OCI-M2 (cell line): Measurements from ENCODE around the gene ECD.
"Not testable (repeated sequence)": the region's sequence is repeated elsewhere in the genome, so short reads cannot be mapped to it uniquely, and the experiment has no call there.

Experiments used
- DNase-seq: peaks from one replicate; lab custom pipeline; 2025; ENCODE audit not compliant: unreplicated experiment; lab: John Stamatoyannopoulos, UW

Gene ECD

GRCh38 chr10:73161079-73161478 lies 6.7 kb downstream of the ECD start:
- no peak for DNase-seq

GRCh38 chr10:73159038-73159648 lies 8.7 kb downstream of the ECD start:
- no peak for DNase-seq

GRCh38 chr10:73156054-73156453 lies 11.8 kb downstream of the ECD start:
- no peak for DNase-seq

- no peak for DNase-seq
Observed at GRCh38 chr10:73152009-73152408, 15.8 kb downstream of the ECD start.

GRCh38 chr10:73150633-73151413 lies 17.0 kb downstream of the ECD start:
- not testable (repeated sequence) for DNase-seq

GRCh38 chr10:73141603-73142002 lies 26.2 kb downstream of the ECD start:
- no peak for DNase-seq

- DNase-seq = no peak
Observed at GRCh38 chr10:73139251-73139650, 28.6 kb downstream of the ECD start.

- no peak for DNase-seq
Observed at GRCh38 chr10:73136627-73137026, 31.2 kb downstream of the ECD start.

GRCh38 chr10:73134727-73135126 lies 33.1 kb downstream of the ECD start:
- no peak for DNase-seq

GRCh38 chr10:73131913-73132686 lies 35.7 kb downstream of the ECD start:
- DNase-seq = no peak

- DNase-seq = no peak
Observed at GRCh38 chr10:73131301-73131700, 36.5 kb downstream of the ECD start.

GRCh38 chr10:73126343-73126742 lies 41.5 kb downstream of the ECD start:
- DNase-seq = no peak

- DNase-seq = no peak
Observed at GRCh38 chr10:73119952-73120351, 47.9 kb downstream of the ECD start.

- DNase-seq = no peak
Observed at GRCh38 chr10:73119457-73119856, 48.4 kb downstream of the ECD start.

- no peak for DNase-seq
Observed at GRCh38 chr10:73117976-73118743, 49.6 kb downstream of the ECD start.

GRCh38 chr10:73116017-73116416 lies 51.8 kb downstream of the ECD start:
- no peak for DNase-seq

GRCh38 chr10:73113551-73113950 lies 54.3 kb downstream of the ECD start:
- no peak for DNase-seq

- not testable (repeated sequence) for DNase-seq
Observed at GRCh38 chr10:73112032-73112431, 55.8 kb downstream of the ECD start.

- no peak for DNase-seq
Observed at GRCh38 chr10:73110345-73110849, 57.4 kb downstream of the ECD start, which contains the start of gene NUDT13. TSS of gene NUDT13 (plus strand) at chr10:73110455. CDS start at chr10:73114366, 3,911 bp downstream.

GRCh38 chr10:73109248-73109652 lies 58.6 kb downstream of the ECD start:
- not testable (repeated sequence) for DNase-seq

GRCh38 chr10:73106301-73106700 lies 61.5 kb downstream of the ECD start:
- DNase-seq = no peak
